ENCODE data around the gene RAB22A.

The RAB22A gene

DNA sequence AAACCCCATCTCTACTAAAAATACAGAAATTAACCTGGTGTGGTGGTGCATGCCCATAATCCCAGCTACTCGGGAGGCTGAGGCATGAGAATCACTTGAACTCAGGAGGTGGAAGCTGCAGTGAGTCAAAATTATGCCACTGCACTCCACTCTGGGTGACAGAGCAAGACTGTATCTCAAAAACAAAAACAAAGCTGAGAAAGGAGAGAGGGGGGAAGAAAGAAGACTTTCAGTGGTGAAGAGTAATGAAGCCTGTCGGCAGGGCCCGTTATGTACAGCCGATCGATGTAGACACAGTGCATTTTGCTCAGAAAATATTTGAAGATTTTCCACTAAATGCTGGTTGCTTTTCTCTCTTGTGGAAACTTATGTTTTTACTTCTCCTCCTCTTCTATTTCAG is 93.3 kb downstream of the RAB22A start:
- TF ChIP-seq REST (IDR thresholded peaks at IDR 0.05; ENCODE audit: insufficient read depth in 1 of 2, low read depth in 2 of 2, low read length in 2 of 2) (no peak), FOXP2 (optimal IDR thresholded peaks at IDR 0.05; ENCODE audit: borderline replicate concordance, extremely low read depth, extremely low read length, insufficient read depth) (no peak), SIN3A (IDR thresholded peaks at IDR 0.05; ENCODE audit: borderline replicate concordance, insufficient read depth, low read length) (no peak), TAF1 (IDR thresholded peaks at IDR 0.05; ENCODE audit: borderline replicate concordance, insufficient read depth, low read length) (no peak), POLR2AphosphoS5 (IDR thresholded peaks at IDR 0.05; ENCODE audit: low read depth, low read length) (no peak)

GRCh38 chr20:58403272-58403671 is 93.8 kb downstream of the RAB22A start:
- TF ChIP-seq REST (IDR thresholded peaks at IDR 0.05; ENCODE audit: insufficient read depth in 1 of 2, low read depth in 2 of 2, low read length in 2 of 2) (no peak), FOXP2 (optimal IDR thresholded peaks at IDR 0.05; ENCODE audit: borderline replicate concordance, extremely low read depth, extremely low read length, insufficient read depth) (no peak), SIN3A (IDR thresholded peaks at IDR 0.05; ENCODE audit: borderline replicate concordance, insufficient read depth, low read length) (no peak)

- no peak for TF ChIP-seq TAF1 (IDR thresholded peaks at IDR 0.05; ENCODE audit: borderline replicate concordance, insufficient read depth, low read length)
Measured at GRCh38 chr20:58405504-58406291, 96.2 kb downstream of the RAB22A start.

GRCh38 chr20:58406422-58407001 is 97.0 kb downstream of the RAB22A start:
- TF ChIP-seq SIN3A (IDR thresholded peaks at IDR 0.05; ENCODE audit: borderline replicate concordance, insufficient read depth, low read length) (no peak), POLR2AphosphoS5 (IDR thresholded peaks at IDR 0.05; ENCODE audit: low read depth, low read length) (no peak), TAF1 (IDR thresholded peaks at IDR 0.05; ENCODE audit: borderline replicate concordance, insufficient read depth, low read length) (no peak), FOXP2 (optimal IDR thresholded peaks at IDR 0.05; ENCODE audit: borderline replicate concordance, extremely low read depth, extremely low read length, insufficient read depth) (no peak), REST (IDR thresholded peaks at IDR 0.05; ENCODE audit: insufficient read depth in 1 of 2, low read depth in 2 of 2, low read length in 2 of 2) (no peak)

DNA sequence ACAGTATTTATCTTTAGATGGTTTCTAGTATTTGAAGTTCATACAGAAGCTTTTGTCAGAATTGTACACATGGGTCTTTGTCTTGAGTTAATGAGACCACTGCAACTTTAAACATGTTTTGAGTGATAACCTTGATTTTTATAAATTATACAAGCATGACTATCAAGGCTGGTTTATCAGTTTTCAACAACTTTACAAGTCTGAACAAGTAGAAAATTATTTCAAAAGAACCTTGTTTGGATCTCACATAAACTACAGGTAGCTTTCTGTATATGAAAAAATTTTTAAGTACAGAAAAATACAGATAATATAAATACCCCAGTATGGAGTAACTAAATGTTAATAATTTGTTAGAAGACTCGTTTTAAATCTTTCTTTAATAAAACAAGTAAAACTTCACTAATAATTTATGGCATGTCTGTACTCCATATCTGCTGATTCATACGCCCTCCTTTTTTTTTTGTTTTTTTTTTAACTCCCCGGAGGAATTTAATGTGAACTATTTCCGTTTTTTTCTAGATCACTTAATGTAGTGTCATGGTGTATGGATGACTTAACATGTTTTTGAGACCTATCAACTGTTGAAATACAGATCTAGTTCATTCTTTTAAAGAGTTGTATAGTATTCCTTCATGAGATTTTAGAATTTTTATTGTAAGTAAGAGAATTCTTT is 97.8 kb downstream of the RAB22A start:
- TF ChIP-seq SIN3A (IDR thresholded peaks at IDR 0.05; ENCODE audit: borderline replicate concordance, insufficient read depth, low read length) (no peak), REST (IDR thresholded peaks at IDR 0.05; ENCODE audit: insufficient read depth in 1 of 2, low read depth in 2 of 2, low read length in 2 of 2) (no peak), FOXP2 (optimal IDR thresholded peaks at IDR 0.05; ENCODE audit: borderline replicate concordance, extremely low read depth, extremely low read length, insufficient read depth) (no peak), POLR2AphosphoS5 (IDR thresholded peaks at IDR 0.05; ENCODE audit: low read depth, low read length) (no peak), TAF1 (IDR thresholded peaks at IDR 0.05; ENCODE audit: borderline replicate concordance, insufficient read depth, low read length) (no peak)
